ENCODE measurements around the gene WDR73.
"Not testable (repeated sequence)": the region's sequence is repeated elsewhere in the genome, so short reads cannot be mapped to it uniquely, and the experiment has no call there.

Gene WDR73

GRCh38 chr15:84656972-84657371 lies 2.9 kb upstream of the WDR73 start:
- no peak for DNase-seq

- peak; percentile 77 for DNase-seq
These were observed 788 bp upstream of the WDR73 start for GRCh38 chr15:84654689-84655453.

- no peak for DNase-seq
These were observed 536 bp downstream of the WDR73 start for GRCh38 chr15:84653584-84653909.

GRCh38 chr15:84649706-84650105 lies 4.4 kb downstream of the WDR73 start:
- no peak for DNase-seq

GRCh38 chr15:84648539-84648938 lies 5.5 kb downstream of the WDR73 start:
- no peak for DNase-seq

GRCh38 chr15:84647726-84648125 lies 6.4 kb downstream of the WDR73 start:
- no peak for DNase-seq

GRCh38 chr15:84645997-84646396 lies 8.1 kb downstream of the WDR73 start:
- DNase-seq, result no peak

- no peak for DNase-seq
These were observed 8.6 kb downstream of the WDR73 start for GRCh38 chr15:84645496-84645895.

GRCh38 chr15:84643838-84644237 lies 10.2 kb downstream of the WDR73 start:
- no peak for DNase-seq

- DNase-seq, result not testable (repeated sequence)
These were observed 11.4 kb downstream of the WDR73 start for GRCh38 chr15:84642640-84643039.

GRCh38 chr15:84641871-84642270 lies 12.2 kb downstream of the WDR73 start:
- not testable (repeated sequence) for DNase-seq

- DNase-seq, result no peak
These were observed 16.0 kb downstream of the WDR73 start for GRCh38 chr15:84638103-84638502.

GRCh38 chr15:84634228-84634837 lies 19.8 kb downstream of the WDR73 start:
- DNase-seq, result no peak

GRCh38 chr15:84633311-84634227 lies 20.5 kb downstream of the WDR73 start:
- DNase-seq, result peak; percentile 54

GRCh38 chr15:84631706-84632272 lies 22.3 kb downstream of the WDR73 start:
- DNase-seq, result no peak

- DNase-seq, result no peak
These were observed 25.1 kb downstream of the WDR73 start for GRCh38 chr15:84629033-84629432.

- DNase-seq, result no peak
These were observed 29.0 kb downstream of the WDR73 start for GRCh38 chr15:84625123-84625522.

- no peak for DNase-seq
These were observed 29.7 kb downstream of the WDR73 start for GRCh38 chr15:84624359-84624758.

GRCh38 chr15:84621358-84621979 lies 32.6 kb downstream of the WDR73 start:
- DNase-seq, result no peak

- no peak for DNase-seq
These were observed 33.5 kb downstream of the WDR73 start for GRCh38 chr15:84620626-84621025.

GRCh38 chr15:84616235-84616634 lies 37.8 kb downstream of the WDR73 start:
- no peak for DNase-seq

- no peak for DNase-seq
These were observed 42.5 kb downstream of the WDR73 start for GRCh38 chr15:84611631-84612030.
